GM18517 (cell line): ENCODE measurements around the gene KCNH3.
"Not testable (repeated sequence)": the region's sequence is repeated elsewhere in the genome, so short reads cannot be mapped to it uniquely, and the experiment has no call there.

Source experiments
- ATAC-seq: cut with Tn5 transposase; IDR thresholded peaks from one replicate; pipeline ENCODE4 v1.9.1; 2021; ENCODE audit warnings: mild to moderate bottlenecking, moderate library complexity; ENCODE audit not compliant: unreplicated experiment

Gene KCNH3

DNA sequence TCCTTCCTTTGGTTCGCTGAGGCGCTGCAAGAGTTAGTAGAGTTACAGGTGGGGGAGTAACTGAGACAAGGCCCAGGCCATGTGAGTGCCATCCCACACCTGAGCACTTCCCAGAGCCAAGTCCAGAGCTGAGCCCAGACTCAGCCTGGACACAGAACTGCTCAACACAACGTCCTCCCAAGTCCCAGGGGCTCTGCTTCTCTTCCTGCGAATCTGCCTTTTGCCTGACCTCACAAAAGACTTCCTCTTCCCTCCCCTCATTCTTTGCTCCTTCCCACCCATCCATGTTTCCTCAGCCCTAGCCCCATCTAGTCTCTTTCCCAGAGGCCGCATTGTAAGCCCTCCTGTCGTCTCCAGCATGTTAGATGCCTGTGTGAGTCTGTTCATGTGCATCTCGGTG is 45.8 kb downstream of the KCNH3 start:
- ATAC-seq = no peak

DNA sequence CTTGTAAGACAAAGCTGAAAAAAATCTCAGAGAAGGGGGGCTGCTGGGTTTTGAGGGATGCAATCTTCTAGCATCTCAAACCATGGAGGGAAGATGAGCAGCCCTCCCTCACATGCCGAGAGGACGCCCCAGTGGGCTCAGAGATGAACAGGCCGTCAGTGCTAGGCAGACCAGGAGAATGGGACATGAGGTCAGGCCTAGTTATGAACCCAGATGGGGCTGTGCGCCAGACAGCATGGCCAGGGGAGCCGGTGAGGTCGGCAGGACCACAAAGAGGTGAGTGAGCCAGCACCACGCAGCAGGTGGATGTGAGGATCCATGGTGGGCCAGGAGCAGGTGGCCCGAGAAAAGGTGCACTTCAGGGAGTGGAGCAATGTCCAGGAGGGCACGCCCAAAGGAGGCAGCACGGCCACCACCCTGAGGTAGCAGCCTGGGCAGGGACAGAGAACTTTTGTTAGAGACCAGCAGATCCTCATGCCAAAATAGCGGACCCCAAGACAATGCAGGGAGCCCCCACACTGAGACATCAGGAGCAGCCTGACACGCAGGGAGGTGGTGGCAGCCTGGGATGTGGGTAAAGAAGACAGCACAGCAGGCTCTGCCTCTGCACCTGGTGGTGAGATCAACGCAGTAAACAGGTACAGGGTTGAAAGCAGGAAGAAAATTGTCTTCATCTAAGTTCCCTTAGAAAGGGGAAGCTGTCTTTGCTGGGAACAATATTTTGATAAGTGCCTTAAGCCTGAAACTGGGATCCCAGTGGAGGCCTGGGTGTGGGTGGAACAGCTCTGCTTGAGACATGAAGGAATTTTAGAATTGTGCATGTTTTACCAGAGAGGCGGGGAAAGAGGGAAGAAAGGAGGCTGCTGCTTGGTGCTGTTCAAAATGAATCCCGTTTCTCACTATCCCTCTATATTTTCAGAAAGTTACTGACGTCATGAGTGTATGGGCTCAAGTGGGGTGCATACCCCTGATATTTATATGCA is 46.9 kb downstream of the KCNH3 start:
- ATAC-seq = no peak

DNA sequence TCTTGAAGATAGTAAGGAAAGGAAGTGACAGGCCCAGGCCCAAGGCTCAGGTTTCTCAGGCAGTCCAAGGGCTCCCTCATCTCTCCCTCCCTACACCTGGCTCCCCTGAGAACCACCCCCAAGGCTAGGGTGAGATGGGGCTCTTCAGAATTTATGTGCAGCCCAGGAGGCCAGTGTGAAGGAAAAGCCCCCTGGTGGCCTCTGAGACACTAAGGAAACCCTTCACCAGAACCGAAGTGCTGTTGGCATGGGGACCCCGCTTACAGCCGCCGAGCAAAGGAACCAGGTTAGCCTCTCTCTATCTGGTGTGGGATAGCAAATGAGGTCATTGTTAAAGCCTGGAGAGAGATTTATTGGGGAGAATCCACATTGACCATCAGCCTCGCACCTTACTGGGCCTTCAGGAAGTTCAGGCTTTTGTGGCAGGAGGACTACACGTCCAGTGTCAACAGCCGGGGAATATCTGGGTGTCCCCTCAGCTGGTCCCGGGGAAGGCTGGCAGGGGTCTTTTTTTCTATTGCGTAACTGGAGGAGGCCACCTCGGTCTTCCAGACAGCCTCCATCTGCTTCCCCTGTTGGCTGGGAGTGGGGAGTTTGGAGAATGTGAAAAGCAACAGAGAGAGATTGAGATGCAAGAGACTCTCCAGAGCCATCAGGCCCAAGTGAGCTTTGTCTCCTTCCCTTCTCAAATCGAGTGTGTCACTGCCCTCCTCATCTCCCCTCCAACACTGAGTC is 48.5 kb downstream of the KCNH3 start:
- no peak for ATAC-seq

DNA sequence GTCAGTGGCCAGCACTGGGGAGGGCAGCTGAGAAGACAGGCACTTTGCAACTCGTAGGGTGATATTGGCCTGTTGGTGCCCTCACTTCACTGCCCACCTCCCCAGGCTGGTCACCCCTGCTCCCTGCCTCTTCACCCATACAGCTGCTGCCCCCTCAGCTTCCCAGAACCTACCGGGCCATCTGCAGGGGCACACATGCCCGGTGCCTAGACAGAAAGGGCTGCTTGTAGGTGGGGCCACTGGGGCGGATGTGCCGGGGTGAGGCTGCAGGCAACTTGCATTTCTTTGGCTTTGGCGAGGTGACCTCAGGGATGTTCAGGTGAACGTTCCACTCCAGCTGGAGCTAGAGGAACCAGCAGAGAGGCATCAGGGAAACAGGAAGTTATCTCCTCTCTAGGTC is 49.5 kb downstream of the KCNH3 start:
- ATAC-seq = no peak

DNA sequence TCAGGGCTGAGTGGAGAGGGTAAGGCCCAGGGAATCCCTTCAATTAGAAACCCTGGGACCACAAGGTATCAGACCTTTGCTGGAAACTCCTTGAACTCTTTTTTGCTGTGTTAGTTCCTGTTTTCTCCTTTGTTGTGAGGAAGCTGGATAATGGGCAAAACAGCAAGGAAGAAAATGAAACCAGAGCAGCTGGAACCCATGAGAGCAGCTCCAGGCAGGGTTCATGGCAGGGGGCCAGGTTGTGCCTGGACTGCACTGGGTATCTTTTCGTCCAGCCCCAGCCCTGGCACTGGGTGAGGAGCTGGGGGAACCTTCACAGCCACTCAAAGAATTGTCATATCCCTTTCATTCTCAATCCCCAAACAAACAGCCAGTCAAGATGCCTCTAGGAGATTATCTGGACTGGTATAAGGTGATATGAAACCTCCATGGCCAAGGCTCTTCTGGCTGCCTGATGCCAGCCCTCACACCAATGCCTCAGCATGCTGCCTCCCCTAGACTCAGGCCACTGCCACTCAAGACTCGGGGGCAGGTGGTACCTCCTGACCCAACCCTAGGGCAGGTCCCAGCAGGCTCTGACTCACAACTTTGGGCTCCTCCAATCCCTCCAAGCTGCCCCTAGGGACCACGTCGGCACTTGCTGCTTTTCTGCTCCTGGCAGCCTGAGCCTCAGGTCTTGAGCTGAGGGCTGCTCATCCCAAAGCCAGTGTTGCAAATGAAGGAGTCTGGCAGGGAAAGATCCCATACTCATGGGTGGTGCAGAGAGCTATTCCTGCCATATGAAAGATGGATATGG is 50.1 kb downstream of the KCNH3 start:
- ATAC-seq = no peak

DNA sequence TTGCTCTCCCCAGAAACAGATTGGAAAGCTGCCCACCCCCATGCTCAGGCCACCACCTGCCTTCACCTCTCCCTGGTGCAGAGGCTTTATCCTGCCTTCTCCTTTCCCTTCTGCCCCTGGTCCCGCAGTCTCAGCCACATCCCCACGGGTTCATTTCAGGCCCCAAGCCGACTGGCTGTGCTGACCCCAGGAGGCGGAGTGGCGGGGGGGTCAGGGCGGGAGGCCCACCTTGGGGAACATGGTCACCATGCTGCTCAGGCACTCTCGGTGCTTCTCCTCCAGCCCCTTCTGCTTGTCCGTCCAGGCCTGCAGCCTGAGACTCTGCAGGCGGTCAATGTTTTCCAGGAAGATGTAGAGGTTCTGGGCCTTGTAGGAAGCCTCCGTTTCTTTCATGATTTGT is 59.7 kb downstream of the KCNH3 start:
- ATAC-seq = no peak

DNA sequence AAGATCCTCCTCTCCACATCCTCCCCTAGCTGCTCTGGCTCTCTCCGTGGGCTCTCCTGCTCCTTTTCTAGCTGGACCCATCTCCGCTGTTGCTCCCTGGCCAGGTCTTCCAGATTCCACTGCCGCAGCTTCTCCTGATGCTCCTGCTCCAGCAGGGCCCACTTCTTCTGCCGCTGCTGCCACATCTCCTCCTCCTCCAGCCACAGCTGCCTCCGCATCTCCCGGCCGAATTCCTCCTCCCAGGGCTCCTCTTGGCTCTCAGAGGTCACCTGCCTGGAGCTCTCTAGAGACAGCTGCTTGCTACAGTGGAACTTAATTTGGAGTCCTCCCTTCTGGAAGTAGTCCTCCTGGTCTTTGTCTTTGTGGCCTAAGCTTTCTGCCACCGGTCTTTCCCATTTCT is 61.1 kb downstream of the KCNH3 start:
- no peak for ATAC-seq

DNA sequence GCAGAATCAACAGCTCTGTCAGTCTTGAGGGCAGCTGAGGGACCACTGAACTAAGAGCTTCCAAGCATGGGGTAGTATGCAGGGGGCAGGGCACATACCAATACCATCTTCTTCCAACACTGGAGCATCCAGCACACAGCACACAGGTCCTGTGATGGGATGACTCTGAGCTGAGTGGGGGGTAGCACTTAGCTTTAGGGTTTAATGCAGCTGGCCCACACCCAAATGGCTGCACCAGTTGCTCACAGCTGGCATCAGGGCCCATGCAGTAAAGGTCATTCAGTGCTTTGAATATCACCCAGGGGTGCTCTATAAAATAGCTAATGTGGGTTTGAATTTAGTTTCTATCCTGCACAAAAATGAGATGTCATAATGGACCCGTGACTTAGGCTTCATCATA is 64.9 kb downstream of the KCNH3 start:
- no peak for ATAC-seq

DNA sequence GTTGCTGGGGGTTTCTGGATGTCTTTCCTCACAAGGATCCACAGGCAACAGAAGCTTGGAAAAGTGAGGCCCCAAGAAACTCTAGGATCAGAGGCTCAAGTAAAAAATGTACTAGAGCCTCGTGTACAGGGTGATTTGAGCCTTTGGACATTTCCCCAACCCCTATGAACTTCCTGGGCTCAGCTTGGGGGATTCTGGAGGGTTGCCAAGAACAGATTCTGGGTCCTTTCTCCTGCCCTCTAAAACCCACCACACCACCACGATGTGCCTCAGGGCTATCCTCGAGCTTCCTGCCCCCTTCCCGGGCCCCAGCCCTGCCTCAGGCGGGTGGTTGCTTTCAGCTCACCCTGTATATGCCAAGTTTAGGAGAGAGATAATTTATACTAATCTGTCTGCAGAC is 66.0 kb downstream of the KCNH3 start:
- no peak for ATAC-seq

DNA sequence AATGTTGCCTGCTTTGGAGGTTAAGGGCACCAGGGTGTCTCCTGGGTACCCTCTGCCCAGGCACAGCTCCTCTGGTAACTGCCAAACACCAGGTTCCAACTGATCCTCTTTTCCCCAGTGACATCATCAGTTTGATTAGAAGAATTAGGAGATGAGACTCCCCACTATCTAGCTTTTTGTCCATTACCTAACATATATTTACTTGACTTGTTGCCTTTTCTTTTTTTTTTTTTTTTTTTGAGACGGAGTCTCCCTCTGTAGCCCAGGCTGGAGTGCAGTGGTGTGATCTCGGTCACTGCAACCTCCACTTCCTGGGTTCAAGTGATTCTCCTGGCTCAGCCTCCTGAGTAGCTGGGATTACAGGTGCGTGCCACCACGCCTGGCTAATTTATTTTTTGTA is 66.7 kb downstream of the KCNH3 start, which contains the start of gene FAM186B:
Gene FAM186B, minus strand, starts transcription at position 101 of the 400 bp plus-strand sequence. CDS start 162 bp downstream, outside the sequence.
- ATAC-seq = not testable (repeated sequence)
